HG02763 (cell line): ENCODE data around the gene ADAMTS7.
"Not testable (repeated sequence)": the region's sequence is repeated elsewhere in the genome, so short reads cannot be mapped to it uniquely, and the experiment has no call there.

Experiments
- ATAC-seq: cut with Tn5 transposase; IDR thresholded peaks from one replicate; pipeline ENCODE4 v1.9.1; 2021; ENCODE audit warnings: mild to moderate bottlenecking, moderate library complexity; ENCODE audit not compliant: unreplicated experiment

The ADAMTS7 gene

DNA sequence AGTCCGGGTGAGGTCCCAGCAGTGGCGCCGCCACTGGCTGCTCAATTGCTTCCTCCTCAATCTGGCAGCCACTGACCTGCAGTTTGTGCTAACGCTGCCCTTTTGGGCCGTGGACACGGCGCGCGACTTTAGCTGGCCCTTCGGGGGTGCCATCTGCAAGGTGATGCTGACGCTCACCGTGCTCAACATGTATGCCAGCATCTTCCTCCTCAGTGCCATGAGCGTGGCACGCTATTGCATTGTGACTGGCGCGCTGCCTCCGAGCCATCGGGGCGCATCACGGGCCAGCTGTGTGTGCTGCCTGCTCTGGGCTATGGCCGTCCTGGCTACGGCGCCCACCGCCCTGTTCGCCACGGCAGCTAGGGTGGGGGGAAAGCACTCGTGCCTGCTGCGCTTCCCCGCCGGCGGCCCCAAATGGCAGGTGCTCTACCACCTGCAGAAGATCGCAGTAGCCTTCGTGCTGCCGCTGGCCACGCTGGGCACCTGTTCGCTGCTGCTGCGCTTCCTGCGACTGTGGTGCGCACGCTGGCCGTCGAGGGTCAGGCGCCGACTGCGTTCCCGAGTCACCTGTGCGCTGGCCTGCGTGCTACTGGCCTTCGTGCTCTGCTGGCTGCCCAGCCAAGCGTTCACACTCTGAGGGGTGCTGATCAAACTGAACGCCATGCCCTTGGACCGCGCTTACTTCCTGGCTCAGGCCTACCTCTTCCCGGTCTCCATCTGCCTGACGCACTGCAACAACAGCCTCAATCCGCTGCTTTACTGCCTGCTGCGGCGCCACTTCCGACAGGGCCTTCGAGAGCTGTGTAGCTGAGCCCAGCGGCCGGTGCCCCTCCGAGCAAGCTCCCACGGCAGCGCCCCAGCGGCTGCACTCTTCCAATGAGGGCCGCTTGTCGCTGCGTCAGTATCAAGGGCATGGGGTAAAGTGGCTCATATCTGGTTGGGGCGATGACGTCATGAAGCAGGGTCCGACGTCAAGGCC, 20.3 kb upstream of the ADAMTS7 start:
- ATAC-seq: no peak

DNA sequence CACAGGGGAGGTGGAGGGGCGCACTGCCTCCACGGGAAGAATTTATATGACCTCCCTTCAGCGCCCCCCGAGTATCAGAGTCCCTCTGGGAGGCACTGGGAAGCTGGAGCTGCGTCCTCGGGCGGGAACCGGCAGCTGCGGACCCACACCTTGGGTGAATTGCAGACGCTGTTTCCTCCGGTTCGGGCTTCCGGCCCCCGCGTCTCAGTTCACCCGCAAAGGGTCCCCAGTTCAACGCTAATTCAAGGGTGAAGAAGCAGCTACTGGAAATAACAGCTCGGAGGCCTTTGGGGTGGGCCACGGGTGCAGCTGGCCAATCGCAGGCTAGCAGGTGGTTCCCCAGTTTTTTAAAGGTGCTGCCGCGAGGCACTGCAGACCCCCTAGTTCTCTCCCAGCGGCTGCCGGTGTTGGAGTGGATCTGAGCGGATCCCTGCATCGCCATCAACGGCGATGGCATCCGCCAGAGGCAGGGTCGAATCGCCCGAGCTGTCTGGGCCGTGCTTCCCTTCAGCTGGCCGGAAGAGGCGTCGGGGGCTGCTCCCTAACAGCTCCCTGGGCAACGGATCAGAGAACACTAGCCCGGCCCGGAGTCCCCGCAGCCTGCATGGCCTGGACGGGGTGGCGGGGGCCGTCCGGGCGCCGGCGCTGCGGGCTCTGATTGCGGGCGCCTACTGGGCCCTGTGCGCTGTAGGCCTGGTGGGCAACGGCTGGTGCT, 19.4 kb upstream of the ADAMTS7 start:
- ATAC-seq: no peak

- no peak for ATAC-seq
Observed at GRCh38 chr15:78828920-78829319, 17.7 kb upstream of the ADAMTS7 start.

DNA sequence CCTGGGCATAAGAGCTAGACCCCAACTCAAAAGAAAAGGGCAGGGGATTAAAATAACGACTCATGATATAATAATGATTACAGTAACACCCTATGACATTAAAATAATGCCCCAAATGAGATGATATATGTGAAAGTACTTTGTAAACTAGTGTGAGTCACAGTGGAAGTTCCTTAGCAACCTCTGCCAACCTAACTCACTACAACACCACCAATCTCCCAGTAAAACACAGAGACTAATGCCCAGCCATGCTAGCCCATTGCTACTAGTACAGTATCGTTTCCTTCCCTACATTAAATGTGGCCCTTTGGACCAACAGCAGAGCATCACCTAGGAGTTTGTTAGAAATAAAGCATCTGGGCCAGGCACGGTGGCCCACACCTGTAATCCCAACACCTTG, 11.2 kb upstream of the ADAMTS7 start:
- no peak for ATAC-seq

DNA sequence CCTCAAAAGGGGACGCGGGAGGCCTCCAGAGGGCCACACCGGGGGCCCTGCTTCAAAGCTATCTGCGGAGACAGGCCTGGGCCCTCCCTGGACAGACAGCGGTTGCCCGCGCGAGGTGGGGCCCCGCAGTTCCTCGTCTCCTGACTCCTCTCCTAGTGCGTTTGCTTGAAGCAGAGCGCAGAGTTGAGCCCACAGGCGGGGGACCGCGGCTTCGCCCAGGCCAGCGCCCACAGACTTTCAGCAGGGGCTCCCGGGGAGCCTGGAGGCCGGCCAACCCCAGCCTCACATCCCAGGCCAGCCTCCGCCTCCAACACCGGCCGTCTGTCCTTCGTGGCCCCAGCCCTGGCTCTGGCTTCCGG, 540 bp upstream of the ADAMTS7 start:
- no peak for ATAC-seq

DNA sequence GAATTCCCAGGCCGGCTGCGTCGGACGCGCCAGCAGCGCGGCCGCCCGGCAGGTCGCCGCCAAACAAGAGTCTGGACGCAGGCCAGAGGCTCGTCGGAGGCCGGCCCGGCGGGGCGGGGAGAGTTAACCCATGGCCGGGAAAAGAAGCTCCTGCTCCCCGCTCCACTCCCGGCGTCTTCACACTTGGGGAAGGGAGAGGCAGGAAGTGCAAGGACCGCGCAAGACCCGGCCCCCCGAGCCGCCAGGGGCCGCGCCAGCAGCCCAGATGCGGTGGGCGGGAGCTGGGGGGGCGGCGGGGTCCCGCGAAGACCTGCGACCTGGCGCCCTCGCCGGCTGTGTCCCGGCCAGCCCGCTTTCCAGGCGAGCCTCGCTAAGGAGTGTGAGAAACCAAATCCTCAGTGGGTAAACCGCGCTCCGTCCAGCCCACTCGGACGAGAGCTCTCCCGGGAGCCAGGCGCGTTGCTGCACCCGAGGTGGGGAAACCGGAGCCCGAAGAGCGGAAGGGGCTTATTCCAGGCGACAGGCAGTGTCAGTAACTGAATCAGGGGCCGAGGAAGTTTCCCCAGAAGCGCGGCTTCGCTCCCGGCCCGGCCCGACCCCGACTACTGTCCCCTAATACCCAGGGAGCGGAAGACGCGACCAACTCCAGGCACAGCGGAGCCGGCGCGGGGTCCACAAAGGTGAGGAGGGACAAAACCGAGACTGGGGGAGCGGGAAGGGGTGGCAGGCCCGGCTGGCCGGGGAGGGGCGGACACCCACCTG, 721 bp downstream of the ADAMTS7 start:
- ATAC-seq: peak; percentile 6

DNA sequence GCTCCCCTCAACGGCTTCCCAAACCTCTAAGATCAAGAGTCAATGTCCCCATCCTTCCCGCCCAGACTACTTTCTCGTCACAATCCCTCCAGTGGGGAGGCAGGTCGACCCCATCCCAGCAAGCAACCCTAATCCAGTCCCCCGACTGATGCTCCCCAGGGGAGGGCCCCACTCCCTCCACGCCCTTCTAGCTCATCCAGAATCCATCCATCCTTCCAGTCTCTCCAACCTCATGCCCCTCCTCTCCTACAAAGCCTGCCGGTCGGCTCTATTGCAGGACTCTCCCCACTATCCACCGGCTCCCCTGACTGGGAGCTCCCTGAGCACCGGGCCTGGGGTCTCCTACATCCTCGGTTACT, 1.3 kb downstream of the ADAMTS7 start:
- no peak for ATAC-seq

- no peak for ATAC-seq
Observed at GRCh38 chr15:78808550-78808949, 2.7 kb downstream of the ADAMTS7 start.

- ATAC-seq: no peak
Observed at GRCh38 chr15:78807359-78807758, 3.9 kb downstream of the ADAMTS7 start.

DNA sequence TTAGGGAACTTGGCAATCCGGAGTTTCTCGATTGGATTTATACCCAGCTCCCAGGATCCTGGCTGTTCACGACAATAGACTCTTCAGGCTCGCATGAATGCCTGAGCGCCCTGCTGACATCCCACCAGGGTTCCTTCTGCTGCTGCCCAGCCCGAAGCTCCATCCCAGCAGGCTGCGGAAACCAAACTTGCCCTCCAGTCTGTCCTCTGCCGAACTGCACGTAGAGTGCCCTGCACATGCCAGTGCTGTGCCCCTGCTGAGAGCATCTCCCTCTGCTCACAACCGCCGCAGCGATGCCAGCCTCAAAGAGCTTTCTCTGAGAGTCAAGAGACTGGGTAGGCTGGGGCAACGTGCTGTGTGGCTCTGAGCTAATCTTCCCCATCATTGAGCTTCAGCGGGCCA, 6.9 kb downstream of the ADAMTS7 start:
- no peak for ATAC-seq

DNA sequence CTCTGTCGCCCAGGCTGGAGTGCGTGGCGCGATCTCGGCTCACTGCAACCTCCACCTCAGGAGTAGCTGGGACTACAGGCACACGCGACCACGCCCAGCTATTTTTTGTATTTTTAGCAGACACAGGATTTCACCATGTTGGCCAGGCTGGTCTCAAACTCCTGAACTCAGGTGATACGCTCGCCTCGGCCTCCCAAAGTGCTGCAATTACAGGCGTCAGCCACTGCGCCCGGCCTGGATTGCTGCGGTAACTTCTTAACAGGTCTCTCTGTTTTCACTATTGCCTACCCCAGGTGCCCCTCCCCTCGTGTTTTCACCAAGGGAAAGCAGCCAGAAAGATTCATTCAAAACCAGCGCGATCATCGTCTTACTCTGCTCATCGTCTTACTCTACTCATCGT, 10.5 kb downstream of the ADAMTS7 start:
- no peak for ATAC-seq

- no peak for ATAC-seq
Observed at GRCh38 chr15:78800189-78800588, 11.1 kb downstream of the ADAMTS7 start.

DNA sequence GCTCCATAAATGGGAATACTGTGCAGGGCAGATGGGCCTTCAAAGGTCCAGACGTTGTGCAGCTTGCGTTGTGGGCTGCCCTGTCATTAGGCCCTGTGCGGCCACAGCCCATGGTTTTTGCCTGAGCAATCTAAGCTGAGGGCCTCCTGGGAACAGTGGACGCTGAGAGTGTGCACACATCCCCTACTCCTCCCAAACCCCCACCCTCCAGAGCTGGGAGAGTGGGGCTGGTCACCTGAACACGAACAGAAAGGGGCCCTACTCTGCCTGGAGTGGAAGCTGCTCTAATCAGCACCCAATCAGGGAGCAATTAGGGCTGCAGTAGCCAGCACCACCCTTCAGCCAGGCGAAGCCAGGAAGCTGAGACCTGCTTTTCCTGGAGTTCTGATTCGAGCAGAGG, 12.2 kb downstream of the ADAMTS7 start:
- ATAC-seq: not testable (repeated sequence)

DNA sequence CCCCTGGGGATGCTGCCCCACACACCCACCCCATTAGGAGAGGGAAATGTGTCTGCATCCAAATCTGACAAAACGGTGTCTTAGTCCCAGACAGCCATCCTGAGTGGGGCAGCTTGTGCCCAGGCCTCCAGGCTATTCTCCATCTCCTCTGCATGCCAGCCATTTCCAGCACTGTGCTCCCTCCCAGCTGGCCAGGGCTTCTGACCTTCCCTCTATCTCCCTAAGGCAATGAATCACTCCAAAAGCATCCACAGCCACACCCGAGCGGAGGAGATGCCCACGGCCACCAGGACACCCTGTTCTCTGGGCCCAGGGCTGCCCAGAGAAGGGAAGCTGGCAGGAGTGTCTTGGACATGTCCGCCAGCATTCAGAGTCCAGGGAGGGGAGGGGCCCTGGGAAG, 12.9 kb downstream of the ADAMTS7 start:
- not testable (repeated sequence) for ATAC-seq

GRCh38 chr15:78797951-78798350, 13.3 kb downstream of the ADAMTS7 start:
- ATAC-seq: no peak

GRCh38 chr15:78796510-78796909, 14.8 kb downstream of the ADAMTS7 start:
- no peak for ATAC-seq

GRCh38 chr15:78795043-78795442, 16.2 kb downstream of the ADAMTS7 start:
- ATAC-seq: no peak

GRCh38 chr15:78794446-78794845, 16.8 kb downstream of the ADAMTS7 start:
- not testable (repeated sequence) for ATAC-seq

DNA sequence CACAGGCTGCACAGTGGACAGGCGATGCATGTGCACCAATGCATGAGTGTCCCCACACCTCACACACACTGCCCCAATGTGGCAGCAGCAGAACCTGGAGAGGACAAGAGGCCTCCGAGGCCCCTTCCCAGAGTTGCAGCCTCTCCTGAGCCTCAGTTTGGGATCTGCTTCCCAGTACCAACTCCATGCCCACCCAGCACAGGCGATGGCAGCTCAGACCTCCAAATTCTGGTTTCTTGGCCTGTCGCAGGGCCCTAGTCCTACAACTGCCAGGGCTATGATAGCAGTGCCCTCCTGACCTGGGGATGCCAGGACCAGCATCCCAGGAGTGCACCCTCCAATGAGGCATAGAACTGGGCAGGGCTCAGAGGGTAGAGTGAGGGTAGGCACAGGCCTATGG, 19.9 kb downstream of the ADAMTS7 start:
- no peak for ATAC-seq

DNA sequence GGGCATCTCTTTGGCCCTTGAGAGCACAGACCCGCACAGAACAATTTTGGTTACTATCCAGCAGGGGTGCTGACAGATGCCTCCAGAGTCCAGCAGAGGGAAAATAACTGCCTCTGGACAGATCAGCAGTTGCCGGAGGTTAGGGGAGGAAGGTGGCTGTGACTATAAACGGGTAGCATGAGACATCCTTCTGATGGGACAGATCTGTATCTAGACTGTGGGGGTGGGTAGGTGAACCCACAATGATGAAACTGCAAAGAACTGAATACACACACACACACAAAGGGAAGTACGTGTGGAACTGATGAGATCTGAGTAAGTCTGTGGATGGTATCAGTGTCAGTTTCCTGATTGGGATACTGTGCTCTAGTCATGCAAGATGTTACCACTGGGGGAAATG, 21.2 kb downstream of the ADAMTS7 start:
- no peak for ATAC-seq

GRCh38 chr15:78789615-78790014, 21.6 kb downstream of the ADAMTS7 start:
- ATAC-seq: no peak
